ENCODE results near the gene S100A7A. TPM values are rescaled to one million over a fixed set of nuclear protein-coding genes. Genes with fewer than 3 reads are reported as not detected.
"Not testable (repeated sequence)": the region's sequence is repeated elsewhere in the genome, so short reads cannot be mapped to it uniquely, and the experiment has no call there.

The S100A7A gene
- total and polyA plus RNA-seq, 2 of the 8 experiments (the other 6 are each of a cell fraction or from before 2014, with no cell fraction given): not detected

DNA sequence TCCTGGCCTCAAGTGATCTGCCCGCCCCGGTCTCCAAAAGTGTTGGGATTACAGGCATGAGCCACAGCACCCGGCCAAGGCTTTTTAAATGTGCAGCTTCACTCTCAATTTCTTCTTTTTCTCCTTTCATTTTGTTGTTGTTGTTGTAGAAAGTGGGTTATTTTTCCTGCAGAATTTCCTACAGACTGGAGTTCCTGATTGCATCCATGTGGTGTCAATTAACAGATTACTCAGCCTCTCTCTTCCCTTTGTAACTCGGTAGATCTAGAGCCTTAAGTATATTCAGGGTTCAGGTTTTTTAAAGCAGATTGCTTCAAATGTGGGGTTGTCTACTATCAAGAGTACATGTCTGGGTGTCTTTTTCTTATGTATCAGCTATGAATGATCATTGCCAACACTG lies 32.5 kb downstream of the S100A7A start:
- DNase-seq (ENCODE audit: low read depth in 1 of 2, low spot score in 2 of 2); H2BK120ac ChIP-seq (replicated peaks; ENCODE audit: low read depth, low read length); H3K4me3 ChIP-seq (ENCODE audit: extremely low read depth in 1 of 4, insufficient read depth in 2 of 4, low read depth in 3 of 4, low read length in 4 of 4); H4K8ac ChIP-seq (ENCODE audit: extremely low read depth, insufficient read depth, low read length); H3K4me2 ChIP-seq (ENCODE audit: insufficient read depth in 1 of 2, low read depth in 2 of 2, low read length in 2 of 2); H3K56ac ChIP-seq (replicated peaks; ENCODE audit: insufficient read length, low read depth, low read length); H2BK12ac ChIP-seq (ENCODE audit: low read depth, low read length); H3K36me3 ChIP-seq (ENCODE audit: control insufficient read depth in 2 of 4, insufficient read depth in 4 of 4, low read length in 3 of 4); H3K23me2 ChIP-seq (ENCODE audit: low read depth, low read length); H2BK5ac ChIP-seq (ENCODE audit: low read depth, low read length); H4K91ac ChIP-seq (replicated peaks; ENCODE audit: insufficient read length, low read length); H3K9me3 ChIP-seq (ENCODE audit: insufficient read depth in 2 of 2, low read depth in 1 of 2, low read length in 1 of 2); H4K20me1 ChIP-seq (replicated peaks in 1 of 2; ENCODE audit: control insufficient read depth in 1 of 2, insufficient read depth in 2 of 2, low read length in 2 of 2); H3K9ac ChIP-seq (replicated peaks in 1 of 4; ENCODE audit: extremely low read depth in 1 of 4, low read depth in 3 of 4, low read length in 3 of 4); H3K23ac ChIP-seq (ENCODE audit: insufficient read length); H4K5ac ChIP-seq (ENCODE audit: insufficient read length, low read depth, low read length); CTCF ChIA-PET (ENCODE audit: partially characterized antibody); H3K14ac ChIP-seq (ENCODE audit: insufficient read length); H3K4me1 ChIP-seq (replicated peaks in 1 of 4; ENCODE audit: control insufficient read depth in 3 of 4, insufficient read depth in 4 of 4, low read length in 3 of 4); H3K27me3 ChIP-seq (replicated peaks in 1 of 4; ENCODE audit: control insufficient read depth in 3 of 4, extremely low read depth in 1 of 4, insufficient read depth in 3 of 4, low read length in 3 of 4); H2AK5ac ChIP-seq (ENCODE audit: low read depth, low read length); H3K4ac ChIP-seq (replicated peaks; ENCODE audit: insufficient read length, low read depth, low read length); POLR2A ChIA-PET (ENCODE audit: partially characterized antibody); H2AFZ ChIP-seq (ENCODE audit: low read length); H3K18ac ChIP-seq (ENCODE audit: extremely low read depth, low read length); H2BK20ac ChIP-seq (ENCODE audit: low read length); H2BK15ac ChIP-seq (ENCODE audit: low read length); H3K79me1 ChIP-seq (ENCODE audit: low read depth, low read length); H3K79me2 ChIP-seq (ENCODE audit: control insufficient read depth in 1 of 2, insufficient read depth in 2 of 2, low read length in 2 of 2); H3K27ac ChIP-seq (ENCODE audit: low read depth, low read length): not testable (repeated sequence)
- 84% methylated on average over 4 of the region's 4 CpGs; no CpG with 5 or more reads in 1 of the 2 experiments for WGBS, 2 experiments (ENCODE audit: extremely low coverage in 1 of 2, insufficient coverage in 1 of 2, insufficient read length in 1 of 2, insufficient replicate concordance in 2 of 2, low coverage in 1 of 2, low lambda C conversion rate in 2 of 2, missing lambda C conversion rate in 1 of 2)
- FAIRE-seq: peak; percentile 52
